HG02678 (cell line): ENCODE measurements around the gene MMP10.
"Not testable (repeated sequence)": the region's sequence is repeated elsewhere in the genome, so short reads cannot be mapped to it uniquely, and the experiment has no call there.

Experiments used
- ATAC-seq: cut with Tn5 transposase; IDR thresholded peaks from one replicate; pipeline ENCODE4 v1.9.1; 2021; ENCODE audit warnings: mild to moderate bottlenecking, moderate library complexity; ENCODE audit not compliant: unreplicated experiment

The MMP10 gene

GRCh38 chr11:102784380-102784779, 4.0 kb upstream of the MMP10 start:
- no peak for ATAC-seq

GRCh38 chr11:102783720-102784119, 3.3 kb upstream of the MMP10 start:
- no peak for ATAC-seq

GRCh38 chr11:102783016-102783415, 2.6 kb upstream of the MMP10 start:
- ATAC-seq = no peak

DNA sequence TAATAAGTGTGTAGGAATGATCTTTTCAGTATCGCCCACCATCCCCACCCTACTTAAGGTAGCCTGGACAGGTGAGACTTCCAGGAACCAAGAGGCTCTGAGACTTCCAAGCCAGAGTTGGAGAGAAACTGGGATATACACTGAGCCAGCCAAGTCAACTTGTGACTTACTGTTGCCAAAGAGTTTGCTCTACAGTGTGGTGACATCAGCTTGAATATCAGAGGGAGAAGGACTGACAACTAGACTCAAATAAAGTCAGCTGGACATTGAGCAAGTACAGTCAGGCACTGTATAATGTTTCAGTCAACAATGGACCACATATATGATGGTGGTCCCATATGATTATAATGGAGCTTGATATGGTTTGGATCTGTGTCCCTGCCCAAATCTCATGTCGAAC, 1.2 kb upstream of the MMP10 start:
- no peak for ATAC-seq

DNA sequence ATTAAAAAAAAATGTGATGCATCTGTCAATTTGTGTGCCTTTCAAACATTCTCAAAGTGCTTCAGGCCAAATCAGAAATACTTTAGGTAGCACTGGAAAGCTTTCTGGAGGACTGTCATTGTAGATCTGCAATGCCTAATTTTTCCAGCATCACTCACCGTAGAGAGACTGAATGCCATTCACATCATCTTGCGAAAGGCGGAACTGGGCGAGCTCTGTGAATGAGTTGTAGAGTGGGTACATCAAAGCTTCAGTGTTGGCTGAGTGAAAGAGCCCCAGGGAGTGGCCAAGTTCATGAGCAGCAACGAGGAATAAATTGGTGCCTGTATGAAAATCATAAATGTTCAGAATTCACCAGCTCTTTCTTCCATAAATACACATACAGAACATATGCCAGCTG, 4.0 kb downstream of the MMP10 start:
- no peak for ATAC-seq

DNA sequence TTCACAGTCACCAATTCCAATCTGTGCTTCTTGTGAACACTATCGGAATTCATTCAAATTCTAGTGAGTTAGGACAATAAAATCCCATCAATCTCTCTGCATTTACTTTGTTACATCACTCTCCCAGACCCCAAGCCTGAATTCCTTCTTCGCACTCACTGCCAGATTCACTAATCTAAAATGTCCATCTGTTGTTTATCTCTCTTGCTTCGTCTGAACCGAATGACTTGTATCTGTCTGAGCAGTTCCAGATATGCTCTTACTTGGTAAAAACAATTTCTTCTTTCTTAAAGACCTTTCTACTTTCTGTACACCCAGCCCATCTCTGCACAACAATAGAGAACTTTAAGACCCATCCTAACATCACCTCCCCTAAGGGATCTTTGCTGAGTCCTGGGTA, 7.0 kb downstream of the MMP10 start:
- no peak for ATAC-seq

DNA sequence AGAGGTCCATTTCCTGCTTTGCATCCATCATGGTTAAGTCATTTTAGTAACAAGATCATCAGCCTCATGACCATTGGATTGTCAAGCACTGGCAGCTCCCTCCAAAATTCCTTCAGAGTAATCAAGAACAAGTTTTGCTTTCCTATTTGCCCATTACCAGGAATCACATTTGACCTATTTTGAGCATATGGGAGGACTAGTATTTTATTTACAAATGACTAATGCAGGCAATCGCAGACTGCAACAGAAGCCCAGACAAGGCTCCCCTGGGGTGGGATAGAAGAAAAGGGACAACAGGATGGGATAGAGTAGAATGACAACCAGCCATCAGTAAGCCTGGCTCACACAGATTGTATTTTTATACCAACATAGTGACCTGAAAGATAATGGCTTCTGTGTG, 9.1 kb downstream of the MMP10 start:
- no peak for ATAC-seq

- no peak for ATAC-seq
Observed at GRCh38 chr11:102770191-102770590, 10.2 kb downstream of the MMP10 start.

GRCh38 chr11:102767800-102768199, 12.6 kb downstream of the MMP10 start:
- ATAC-seq = no peak

DNA sequence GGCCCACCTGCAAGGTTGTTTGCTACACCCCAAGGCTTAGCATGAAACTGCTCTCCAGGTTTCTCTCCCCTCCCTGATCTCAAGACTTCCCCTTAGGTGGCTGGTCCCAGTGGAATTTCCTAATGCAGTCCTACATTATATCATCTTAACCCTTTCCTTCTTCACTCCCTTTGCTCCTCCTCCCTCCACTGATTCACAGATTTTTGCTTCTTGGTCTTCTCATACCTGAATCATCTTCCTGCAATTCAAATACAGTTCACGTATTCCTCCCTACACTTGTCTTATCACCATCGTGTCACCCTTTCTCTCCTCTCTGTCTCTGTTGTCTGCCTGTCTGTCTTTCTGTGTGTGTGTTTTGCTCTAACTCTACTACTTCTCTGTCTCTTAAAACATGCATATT, 17.0 kb downstream of the MMP10 start:
- no peak for ATAC-seq

- ATAC-seq = no peak
Observed at GRCh38 chr11:102762361-102762767, 18.1 kb downstream of the MMP10 start.

GRCh38 chr11:102761646-102762238, 18.7 kb downstream of the MMP10 start:
- ATAC-seq = no peak

DNA sequence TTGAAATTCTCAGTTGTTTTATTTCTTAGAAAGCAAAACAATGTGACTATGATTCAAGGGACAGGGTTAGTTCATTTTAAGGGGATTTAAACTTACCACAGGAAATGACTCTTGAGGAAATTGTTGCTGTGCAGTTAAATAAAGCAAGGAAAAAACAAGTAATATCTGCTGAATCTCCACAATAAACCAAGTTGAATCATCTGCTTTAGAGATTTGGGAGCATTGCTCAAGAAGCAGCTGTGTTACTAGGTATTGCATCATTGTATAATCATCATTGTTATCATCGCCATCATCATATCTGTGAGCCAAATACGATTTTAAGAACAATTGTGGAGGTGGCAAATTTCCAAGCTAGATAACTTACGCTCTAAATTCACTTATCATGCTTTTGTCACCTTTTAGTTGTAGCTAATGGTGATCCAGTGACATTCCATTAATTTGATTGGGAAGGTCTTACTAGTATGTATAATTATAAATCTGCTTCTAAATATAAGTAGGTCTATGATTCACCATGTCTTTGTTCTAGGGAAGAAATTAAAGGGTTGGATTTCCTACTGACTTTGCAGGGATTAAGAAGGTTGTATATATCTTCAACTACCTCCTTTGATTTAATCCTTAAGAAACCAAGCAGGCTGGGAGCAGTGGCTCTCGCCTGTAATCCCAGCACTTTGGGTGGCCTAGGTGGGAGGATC, 19.9 kb downstream of the MMP10 start:
- ATAC-seq = no peak

DNA sequence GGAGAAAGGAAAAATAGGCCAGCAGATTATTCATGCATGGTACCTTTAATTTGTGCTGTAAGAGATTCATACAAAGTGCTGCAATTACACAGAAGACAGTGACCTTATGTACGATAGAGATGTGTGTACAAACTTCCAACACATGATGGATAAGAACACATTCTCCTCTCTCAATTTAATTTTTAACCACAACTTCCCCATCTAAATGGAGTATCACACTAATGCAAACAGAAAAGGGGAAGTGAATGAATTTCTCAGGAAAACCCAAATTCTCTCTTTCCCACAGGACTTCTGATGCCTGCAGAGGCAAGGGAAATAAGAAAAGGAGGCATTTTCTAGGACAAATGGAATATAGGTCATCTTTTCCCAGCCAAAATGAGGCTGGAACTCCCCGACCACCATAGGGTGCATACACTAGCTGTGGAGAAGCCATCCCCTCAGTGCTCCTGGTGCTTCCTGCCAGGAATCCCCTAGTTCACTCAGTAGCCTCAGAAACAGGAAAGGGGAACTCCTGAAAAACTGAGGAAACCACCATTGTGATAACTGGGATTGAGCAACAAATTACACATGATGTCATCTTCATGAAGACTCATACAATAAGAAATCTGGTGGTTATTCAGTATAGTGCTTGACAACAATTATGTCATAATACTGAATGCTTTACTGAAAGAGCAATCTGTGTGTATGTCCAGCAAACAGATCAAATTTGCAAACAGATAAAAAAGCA, 22.4 kb downstream of the MMP10 start:
- no peak for ATAC-seq

DNA sequence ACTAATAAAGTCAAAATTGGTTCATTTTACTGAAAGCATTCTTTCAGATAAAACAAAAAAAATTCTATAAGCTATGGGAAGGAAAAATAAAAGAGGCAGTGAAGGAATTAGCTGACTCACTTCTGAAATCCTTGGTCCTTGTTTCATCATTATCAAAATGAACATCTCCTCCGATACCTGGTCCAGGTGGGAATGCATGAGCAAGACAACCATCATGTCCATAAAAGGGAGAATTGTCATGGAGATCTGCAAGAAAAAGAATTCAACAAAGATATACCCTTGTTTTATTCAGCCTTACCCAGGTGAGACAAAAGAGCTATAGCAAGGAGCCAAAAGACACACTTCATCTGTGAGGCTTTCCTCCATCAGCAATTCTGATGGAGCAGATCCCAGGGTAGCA, 27.2 kb downstream of the MMP10 start:
- no peak for ATAC-seq

GRCh38 chr11:102751673-102752072, 28.8 kb downstream of the MMP10 start:
- ATAC-seq = no peak

- ATAC-seq = no peak
Observed at GRCh38 chr11:102749101-102749722, 31.2 kb downstream of the MMP10 start.

GRCh38 chr11:102746746-102747578, 33.5 kb downstream of the MMP10 start:
- not testable (repeated sequence) for ATAC-seq

- ATAC-seq = no peak
Observed at GRCh38 chr11:102734650-102735049, 45.8 kb downstream of the MMP10 start.

DNA sequence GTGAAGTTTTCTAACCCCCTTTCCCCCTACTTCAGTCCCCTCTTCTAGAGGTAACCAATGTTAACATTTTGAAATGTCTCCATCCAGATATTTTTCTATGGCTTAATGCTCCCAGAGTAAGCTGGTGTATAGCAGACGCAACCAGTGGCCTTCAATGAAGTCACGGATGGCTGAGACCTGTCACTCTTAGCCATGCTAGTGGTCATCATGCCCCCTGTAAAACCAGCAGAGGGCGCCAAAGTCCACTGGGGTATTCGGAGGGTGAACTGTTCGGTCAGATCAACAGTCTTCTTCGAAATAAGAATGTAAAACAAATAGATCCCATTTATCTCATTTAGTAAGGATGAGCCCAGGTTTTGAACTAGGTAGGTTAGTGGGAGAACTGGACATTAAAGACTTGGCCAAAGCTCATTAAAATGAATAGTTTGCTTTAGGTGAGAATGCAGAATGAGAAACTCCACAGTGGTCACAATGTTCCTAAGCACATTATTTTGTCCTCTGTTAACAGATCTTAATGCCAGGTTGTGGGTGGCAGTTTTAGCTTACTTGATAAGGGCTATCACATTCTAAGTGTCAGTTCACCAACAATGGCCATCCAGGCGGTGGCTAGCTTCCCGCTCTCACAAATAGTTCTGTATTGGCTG, 47.1 kb downstream of the MMP10 start:
- peak; percentile 78 for ATAC-seq
